Mesothelial cell of epicardium (in vitro differentiated cells): ENCODE data around the gene SAMM50. TPM values are rescaled to one million over a fixed set of nuclear protein-coding genes. Genes with fewer than 3 reads are reported as not detected.

Experiments
- DNase-seq, 2 experiments: peaks; one replicate each; pipeline ENCODE4 v3.0.0; 2021; ENCODE audit warnings: low spot score in 2 of 2; ENCODE audit not compliant: unreplicated experiment in 2 of 2
- H3K27ac Mint-ChIP-seq: 2 replicates; pipeline ENCODE4 v1.8.0; 2021; ENCODE audit warnings: mixed read lengths
- H3K27me3 Mint-ChIP-seq: 2 replicates; pipeline ENCODE4 v1.8.0; 2021; ENCODE audit warnings: low read depth, mixed read lengths
- H3K36me3 Mint-ChIP-seq: 2 replicates; pipeline ENCODE4 v1.8.0; 2021; ENCODE audit warnings: mixed read lengths
- H3K4me1 Mint-ChIP-seq: 2 replicates; pipeline ENCODE4 v1.8.0; 2021; ENCODE audit warnings: mixed read lengths
- H3K4me3 Mint-ChIP-seq: 2 replicates; pipeline ENCODE4 v1.8.0; 2021; ENCODE audit warnings: mild to moderate bottlenecking, moderate library complexity, mixed read lengths
- H3K9me3 Mint-ChIP-seq: 2 replicates; pipeline ENCODE4 v1.8.0; 2021; ENCODE audit warnings: mixed read lengths
- CTCF ChIP-seq: fragments of 200-600 bp; sonication (generic); IDR thresholded peaks from one replicate; pipeline ENCODE4 v1.5.0; 2021; ENCODE audit warnings: antibody characterized with exemption; ENCODE audit not compliant: unreplicated experiment
- total RNA-seq: library from RNA; stranded (reverse); gene quantifications from 3 replicates; pipeline ENCODE4 v1.2.1, GENCODE V29; 2021

The SAMM50 gene
- total RNA-seq, 1 donor from 2014 or later = 44.9 TPM

GRCh38 chr22:43968614-43969013 is 13.4 kb downstream of the SAMM50 start:
- peaks cover 3% of the 10 kb centered on the region for H3K9me3 Mint-ChIP-seq
- no peak overlapping the region for H3K4me3 Mint-ChIP-seq
- no peak overlapping the region for H3K27ac Mint-ChIP-seq
- no peak for TF ChIP-seq CTCF
- DNase-seq = no peak
- peaks cover 42% of the 10 kb centered on the region for H3K36me3 Mint-ChIP-seq
- H3K4me1 Mint-ChIP-seq = no peaks in the 10 kb centered on the region
- no peaks in the 10 kb centered on the region for H3K27me3 Mint-ChIP-seq

- Mint-ChIP-seq H3K9me3 (peaks cover 3% of the 10 kb centered on the region), H3K4me3 (no peak overlapping the region), H3K27me3 (no peaks in the 10 kb centered on the region), H3K36me3 (peaks cover 47% of the 10 kb centered on the region), H3K27ac (no peak overlapping the region), H3K4me1 (no peaks in the 10 kb centered on the region)
- DNase-seq = no peak
- TF ChIP-seq CTCF = no peak
Observed at GRCh38 chr22:43969021-43969878, 14.0 kb downstream of the SAMM50 start.

GRCh38 chr22:43969989-43970755 is 14.9 kb downstream of the SAMM50 start:
- Mint-ChIP-seq H3K4me1 (no peaks in the 10 kb centered on the region), H3K27me3 (no peaks in the 10 kb centered on the region), H3K9me3 (peaks cover 3% of the 10 kb centered on the region), H3K36me3 (peaks cover 43% of the 10 kb centered on the region), H3K27ac (no peak overlapping the region), H3K4me3 (no peak overlapping the region)
- TF ChIP-seq CTCF = no peak
- no peak for DNase-seq

- Mint-ChIP-seq H3K36me3 (peaks cover 40% of the 10 kb centered on the region), H3K9me3 (peaks cover 3% of the 10 kb centered on the region), H3K4me3 (no peak overlapping the region), H3K27me3 (no peaks in the 10 kb centered on the region), H3K27ac (no peak overlapping the region), H3K4me1 (no peaks in the 10 kb centered on the region)
- DNase-seq = no peak
- no peak for TF ChIP-seq CTCF
Observed at GRCh38 chr22:43971112-43971511, 15.9 kb downstream of the SAMM50 start.

- TF ChIP-seq CTCF = no peak
- H3K27ac Mint-ChIP-seq = no peak overlapping the region
- no peaks in the 10 kb centered on the region for H3K27me3 Mint-ChIP-seq
- no peaks in the 10 kb centered on the region for H3K9me3 Mint-ChIP-seq
- H3K36me3 Mint-ChIP-seq = peaks cover 33% of the 10 kb centered on the region
- DNase-seq = no peak
- no peak overlapping the region for H3K4me3 Mint-ChIP-seq
- H3K4me1 Mint-ChIP-seq = no peaks in the 10 kb centered on the region
Observed at GRCh38 chr22:43972931-43973462, 17.8 kb downstream of the SAMM50 start.
